Small intestine (tissue), 7 donors: ENCODE results near the gene GRK4. TPM values are rescaled to one million over a fixed set of nuclear protein-coding genes. Genes with fewer than 3 reads are reported as not detected.

Source experiments
- DNase-seq, 2 donors: peaks; one replicate each; pipeline versions ENCODE4 v3.0.0 to v3.0.0-alpha.2; 2013
- FAIRE-seq: peaks from 2 replicates; lab custom pipeline; 2012; peaks lifted over from hg19 to GRCh38; lab: Jason Lieb, UNC
- H3K27ac ChIP-seq, 3 donors: one replicate each; pipeline ENCODE4 v1.5.1; 2013; ENCODE audit warnings: low read length in 2 of 3, mild to moderate bottlenecking in 2 of 3, control low read depth in 1 of 3, inconsistent platforms in 1 of 3, low read depth in 1 of 3, moderate library complexity in 1 of 3
- H3K27me3 ChIP-seq, 3 donors: one replicate each; pipeline ENCODE4 v1.6.1; 2013; ENCODE audit warnings: low read length in 3 of 3, inconsistent platforms in 1 of 3; ENCODE audit not compliant: control insufficient read depth in 3 of 3, insufficient read depth in 3 of 3
- H3K36me3 ChIP-seq, 3 donors: one replicate each; pipeline ENCODE4 v1.6.1; 2013; ENCODE audit warnings: low read length in 3 of 3, inconsistent platforms in 1 of 3, low read depth in 1 of 3, mild to moderate bottlenecking in 1 of 3, moderate library complexity in 1 of 3; ENCODE audit not compliant: control insufficient read depth in 3 of 3, insufficient read depth in 2 of 3
- H3K4me1 ChIP-seq, 3 donors: one replicate each; pipeline ENCODE4 v1.6.1; 2013; ENCODE audit warnings: low read length in 2 of 3, inconsistent platforms in 1 of 3, low read depth in 1 of 3, mild to moderate bottlenecking in 1 of 3, moderate library complexity in 1 of 3; ENCODE audit not compliant: control insufficient read depth in 3 of 3, insufficient read depth in 2 of 3
- H3K4me3 ChIP-seq, 3 donors: one replicate each; pipeline ENCODE4 v1.5.1; 2013; ENCODE audit warnings: low read length in 3 of 3, control low read depth in 1 of 3, inconsistent platforms in 1 of 3, low read depth in 1 of 3, mild to moderate bottlenecking in 1 of 3, moderate library complexity in 1 of 3
- H3K9me3 ChIP-seq, 2 donors: one replicate each; pipeline ENCODE4 v1.6.1; 2013; ENCODE audit warnings: low read depth in 1 of 2, low read length in 1 of 2; ENCODE audit not compliant: control insufficient read depth in 2 of 2, insufficient read depth in 1 of 2
- WGBS, 3 donors: extraction: QIAGEN DNeasy Blood & Tissue Kit; methylation state at CpG; one replicate each; pipeline ENCODE4 v1.1.7; 2013; 5-methylcytosine and 5-hydroxymethylcytosine counted together
- polyA plus RNA-seq, 4 donors: library from polyadenylated mRNA; stranded (reverse) in 3 of 4; unstranded in 1 of 4; fragments of 200-250 nt in 3 of 4; fragments of 120-200 nt in 1 of 4; gene quantifications; one replicate each; pipeline versions ENCODE4 v1.2.1 to v1.2.3, GENCODE V29; 2013
- donor health status: healthy with polysubstance abuse.
- donor health status: control.
- donor health status: control.
- donor health status: Bipolar disorder and iron deficiency.
- donor health status: healthy.

The GRK4 gene
- polyA plus RNA-seq, 4 donors, result 1.1 to 3.8 (median 2.3) TPM

DNA sequence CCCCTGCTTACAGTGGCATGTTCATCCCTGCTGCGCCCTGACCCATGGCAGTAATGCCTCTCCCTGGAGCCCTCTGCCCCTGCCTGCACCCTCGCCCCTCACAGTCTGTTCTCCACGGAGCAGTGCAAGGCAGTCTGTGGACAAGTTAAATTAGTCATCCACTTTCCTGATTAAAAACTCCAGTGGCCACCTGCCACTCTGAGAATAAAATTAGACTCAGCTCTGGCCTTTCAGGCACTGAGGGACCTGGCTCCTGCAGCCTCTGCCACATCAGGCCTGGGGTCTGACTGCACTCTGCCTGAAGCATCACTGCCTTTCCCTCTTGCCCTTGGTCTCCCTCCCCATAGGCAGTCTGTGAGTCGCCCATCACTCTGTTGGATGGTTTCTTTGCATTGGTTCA, 53.6 kb downstream of the GRK4 start:
- Histone ChIP-seq H3K27ac (no peak overlapping the region), H3K4me3 (no peak overlapping the region), H3K4me1 (peaks cover 0 to 5% (median 4%) of the 10 kb centered on the region in 3 donors), H3K9me3 (no peaks in the 10 kb centered on the region), H3K27me3 (no peaks in the 10 kb centered on the region), H3K36me3 (no peaks in the 10 kb centered on the region)
- DNase-seq (no peak), FAIRE-seq (no peak)
- 77 to 85% (median 82%) methylated on average over 4 of the region's 4 CpGs for WGBS, 3 donors

DNA sequence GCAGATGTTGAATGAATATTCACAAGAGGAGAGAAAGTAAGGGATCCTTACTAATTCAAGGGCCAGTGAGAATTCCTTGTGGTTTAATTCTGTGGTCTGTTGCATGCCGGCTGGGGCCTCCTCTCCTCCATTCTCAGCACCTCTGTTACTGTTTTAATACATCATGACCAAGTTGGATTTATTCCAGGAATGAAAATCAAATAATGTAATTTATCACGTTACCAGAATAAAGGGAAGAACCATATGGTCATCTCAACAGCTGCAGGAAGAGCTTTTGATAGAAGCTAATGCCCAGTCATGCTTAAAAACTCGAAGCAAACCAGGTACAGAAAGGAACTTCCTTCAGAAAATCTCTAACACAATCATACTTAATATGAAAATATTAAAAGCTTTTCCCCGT, 54.1 kb downstream of the GRK4 start:
- FAIRE-seq, result no peak
- no peak for DNase-seq
- peaks cover 0 to 5% (median 4%) of the 10 kb centered on the region in 3 donors for H3K4me1 ChIP-seq
- no peak overlapping the region for H3K4me3 ChIP-seq
- no peak overlapping the region for H3K27ac ChIP-seq
- 75 to 80% (median 78%) methylated on average over 4 of the region's 4 CpGs for WGBS, 3 donors
- H3K9me3 ChIP-seq, result no peaks in the 10 kb centered on the region
- H3K27me3 ChIP-seq, result no peaks in the 10 kb centered on the region
- no peaks in the 10 kb centered on the region for H3K36me3 ChIP-seq

DNA sequence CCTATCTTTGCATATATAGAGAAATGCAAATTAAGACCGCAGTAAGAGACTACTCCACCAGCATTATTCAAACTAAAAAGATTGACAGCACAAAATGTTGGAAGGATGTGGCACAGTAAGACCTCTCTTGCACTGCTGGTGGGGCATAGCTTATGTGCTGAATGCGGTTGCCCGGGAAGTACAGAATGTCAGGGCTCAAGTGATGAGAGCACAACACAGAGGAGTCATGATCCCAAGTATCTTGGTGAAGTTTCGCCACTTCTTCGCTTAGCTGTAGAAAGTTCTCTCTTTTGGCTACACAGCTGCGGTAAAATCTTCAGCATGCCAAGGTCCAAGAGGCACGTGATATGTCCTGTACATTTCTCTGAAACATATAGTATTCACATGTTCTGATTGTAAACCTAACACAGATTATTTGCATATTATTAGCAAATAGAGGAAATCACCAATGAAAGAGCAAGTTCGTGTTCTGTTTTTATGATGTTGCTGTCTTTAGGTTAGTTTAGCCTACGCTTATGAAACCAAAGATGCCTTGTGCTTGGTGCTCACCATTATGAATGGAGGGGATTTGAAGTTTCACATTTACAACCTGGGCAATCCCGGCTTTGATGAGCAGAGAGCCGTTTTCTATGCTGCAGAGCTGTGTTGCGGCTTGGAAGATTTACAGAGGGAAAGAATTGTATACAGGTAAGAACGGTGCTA, 55.9 kb downstream of the GRK4 start:
- Histone ChIP-seq H3K27me3 (peaks cover 0 to 2% (median 0%) of the 10 kb centered on the region in 3 donors), H3K9me3 (peaks cover 0 to 9% of the 10 kb centered on the region in 2 donors), H3K4me1 (no peaks in the 10 kb centered on the region), H3K27ac (no peak overlapping the region), H3K36me3 (no peaks in the 10 kb centered on the region), H3K4me3 (no peak overlapping the region)
- DNase-seq (no peak), FAIRE-seq (no peak)
- 83 to 85% (median 83%) methylated on average over 13 of the region's 13 CpGs for WGBS, 3 donors

GRCh38 chr4:3021127-3021526, 57.8 kb downstream of the GRK4 start:
- FAIRE-seq, result no peak
- 65 to 78% (median 68%) methylated on average over 6 of the region's 6 CpGs for WGBS, 3 donors

GRCh38 chr4:3021627-3022026, 58.3 kb downstream of the GRK4 start:
- whole genome bisulfite sequencing, 3 donors, result 83 to 92% (median 85%) methylated on average over 8 of the region's 8 CpGs
- Histone ChIP-seq H3K4me3 (no peak overlapping the region), H3K9me3 (peaks cover 0 to 9% of the 10 kb centered on the region in 2 donors), H3K4me1 (no peaks in the 10 kb centered on the region), H3K27ac (no peak overlapping the region), H3K27me3 (peaks cover 0 to 2% (median 0%) of the 10 kb centered on the region in 3 donors), H3K36me3 (no peaks in the 10 kb centered on the region)
- no peak for DNase-seq
- no peak for FAIRE-seq

More at GRCh38 chr4:3021127-3021526, 57.8 kb downstream of the GRK4 start:
- H3K27ac ChIP-seq, result no peak overlapping the region
- H3K9me3 ChIP-seq, result peaks cover 0 to 9% of the 10 kb centered on the region in 2 donors
- H3K4me1 ChIP-seq, result no peaks in the 10 kb centered on the region
- H3K27me3 ChIP-seq, result peaks cover 0 to 2% (median 0%) of the 10 kb centered on the region in 3 donors
- no peak for DNase-seq
- no peak overlapping the region for H3K4me3 ChIP-seq
- H3K36me3 ChIP-seq, result no peaks in the 10 kb centered on the region

DNA sequence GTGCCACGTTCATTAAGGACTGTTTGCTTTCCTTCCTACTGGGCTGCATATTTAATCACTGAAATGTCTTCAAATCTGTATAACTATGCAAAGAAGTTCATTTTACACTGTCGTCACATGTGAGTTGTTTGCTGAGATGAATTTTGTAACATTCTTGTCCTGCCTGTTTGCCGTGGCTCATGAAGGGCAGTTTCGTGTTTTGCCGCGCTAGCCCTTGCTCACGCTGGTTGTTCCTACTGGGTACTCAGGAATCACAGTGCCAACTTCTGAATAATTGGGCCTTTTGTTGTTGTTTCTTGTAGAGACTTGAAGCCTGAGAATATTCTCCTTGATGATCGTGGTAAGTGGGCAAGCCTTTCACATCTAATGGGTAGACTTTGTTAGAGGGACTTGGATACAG, 58.7 kb downstream of the GRK4 start:
- Histone ChIP-seq H3K36me3 (no peaks in the 10 kb centered on the region), H3K4me3 (no peak overlapping the region), H3K27me3 (peaks cover 0 to 2% (median 0%) of the 10 kb centered on the region in 3 donors), H3K4me1 (no peaks in the 10 kb centered on the region), H3K9me3 (peaks cover 0 to 9% of the 10 kb centered on the region in 2 donors), H3K27ac (no peak overlapping the region)
- no peak for FAIRE-seq
- DNase-seq, result no peak
- 86 to 92% (median 92%) methylated on average over 8 of the region's 8 CpGs for WGBS, 3 donors

DNA sequence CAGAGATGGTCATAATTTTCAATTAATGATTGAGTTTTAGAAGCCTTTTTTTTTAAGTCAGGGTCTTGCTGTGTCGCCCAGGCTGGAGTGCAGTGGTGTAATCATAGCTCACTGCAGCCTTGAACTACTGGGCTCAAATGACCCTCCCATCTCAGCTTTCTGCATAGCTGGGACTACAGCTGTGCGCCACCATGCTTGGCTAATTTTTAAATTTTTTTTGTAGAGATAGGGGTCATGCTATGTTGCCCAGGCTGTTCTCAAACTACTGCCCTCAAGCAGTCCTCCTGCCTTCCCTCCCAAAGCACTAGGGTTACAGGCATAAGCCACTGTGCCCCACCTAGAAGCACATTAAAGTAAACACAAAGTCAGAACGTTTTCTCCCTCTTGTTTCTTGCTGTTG, 59.3 kb downstream of the GRK4 start:
- no peaks in the 10 kb centered on the region for H3K36me3 ChIP-seq
- no peak for DNase-seq
- no peak overlapping the region for H3K4me3 ChIP-seq
- H3K27ac ChIP-seq, result no peak overlapping the region
- H3K9me3 ChIP-seq, result peaks cover 0 to 9% of the 10 kb centered on the region in 2 donors
- peaks cover 0 to 2% (median 0%) of the 10 kb centered on the region in 3 donors for H3K27me3 ChIP-seq
- 70 to 81% (median 73%) methylated on average over 3 of the region's 3 CpGs for WGBS, 3 donors
- H3K4me1 ChIP-seq, result no peaks in the 10 kb centered on the region
- no peak for FAIRE-seq

GRCh38 chr4:3025881-3026280, 62.5 kb downstream of the GRK4 start:
- peaks cover 0 to 2% (median 0%) of the 10 kb centered on the region in 3 donors for H3K27me3 ChIP-seq
- peaks cover 0 to 9% of the 10 kb centered on the region in 2 donors for H3K9me3 ChIP-seq
- H3K4me3 ChIP-seq, result no peak overlapping the region
- FAIRE-seq, result no peak
- no peaks in the 10 kb centered on the region for H3K36me3 ChIP-seq
- no peaks in the 10 kb centered on the region for H3K4me1 ChIP-seq
- no peak for DNase-seq
- WGBS, 3 donors, result 93 to 95% (median 93%) methylated on average over 21 of the region's 21 CpGs
- H3K27ac ChIP-seq, result no peak overlapping the region
